ENCODE data around the gene LRTM2.
"Not testable (repeated sequence)": the region's sequence is repeated elsewhere in the genome, so short reads cannot be mapped to it uniquely, and the experiment has no call there.

Gene LRTM2

DNA sequence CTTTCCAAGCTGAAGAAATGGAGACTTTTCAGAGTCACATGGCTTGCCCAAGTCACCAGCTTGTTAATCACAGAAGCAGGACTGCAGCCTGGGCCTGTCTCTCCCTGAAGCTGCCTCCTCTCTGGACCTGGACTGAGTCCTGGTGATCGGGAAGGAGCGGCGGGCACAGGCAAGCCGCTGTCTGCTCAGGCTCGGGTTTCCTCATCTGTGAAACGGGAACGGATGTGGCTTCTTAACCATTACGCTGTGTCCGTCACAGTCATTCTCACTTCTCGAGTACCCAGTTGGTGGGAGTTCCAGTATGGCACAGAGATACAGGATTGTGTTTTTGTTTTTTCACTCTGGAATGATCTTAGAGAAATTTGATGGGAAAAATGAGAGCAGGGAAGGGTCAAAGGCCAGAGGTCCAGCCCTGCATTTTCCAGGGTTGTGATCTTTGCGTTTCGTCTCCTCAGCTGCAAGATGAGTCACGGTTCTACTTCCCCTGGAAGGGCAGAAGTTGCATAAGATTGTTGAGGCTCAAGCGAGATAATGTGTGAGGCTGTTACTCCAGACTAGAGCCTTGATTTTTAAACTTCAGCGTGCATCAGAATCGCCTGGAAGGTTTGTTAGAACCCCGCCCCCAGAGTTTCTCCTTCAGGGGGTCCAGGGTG, 7.6 kb upstream of the LRTM2 start:
- DNase-seq = no peak

DNA sequence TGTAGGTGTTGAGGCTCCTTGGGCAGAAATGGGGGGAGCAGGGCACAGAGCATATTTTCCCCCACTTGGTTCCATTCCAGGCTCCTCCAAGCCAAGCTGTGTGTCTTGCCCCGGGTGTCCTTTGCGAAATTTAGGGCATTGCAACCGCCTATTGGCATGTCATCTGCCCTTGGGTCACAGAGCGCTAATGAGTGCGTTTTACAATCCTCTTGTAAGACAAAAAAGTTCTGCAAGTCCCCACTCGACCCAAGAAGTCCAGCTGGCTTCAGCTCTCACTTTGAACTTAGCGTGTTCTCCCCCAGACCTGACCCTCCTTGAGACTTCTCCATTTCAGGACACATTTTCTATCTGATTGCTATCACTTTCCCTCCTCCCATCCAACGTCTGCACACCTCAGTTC, 6.1 kb upstream of the LRTM2 start:
- no peak for DNase-seq

DNA sequence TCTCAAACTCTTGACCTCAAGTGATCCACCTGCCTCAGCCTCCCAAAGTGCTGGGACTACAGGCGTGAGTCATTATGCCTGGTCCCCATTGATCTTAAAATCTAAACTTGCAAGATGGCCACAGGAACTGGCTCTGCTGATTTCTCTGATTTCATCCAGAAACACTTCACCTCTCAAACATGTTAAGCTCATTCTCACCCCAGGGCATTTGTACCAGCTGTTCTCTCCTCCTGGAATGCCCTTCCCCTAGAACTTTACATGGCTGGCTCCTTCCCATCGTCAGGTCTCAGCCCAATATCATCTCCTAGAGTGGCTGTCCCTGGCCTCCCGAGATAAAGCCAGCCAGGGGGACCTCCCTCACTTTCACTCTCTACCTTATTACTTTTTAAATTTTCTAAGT, 5.3 kb upstream of the LRTM2 start:
- DNase-seq = no peak

DNA sequence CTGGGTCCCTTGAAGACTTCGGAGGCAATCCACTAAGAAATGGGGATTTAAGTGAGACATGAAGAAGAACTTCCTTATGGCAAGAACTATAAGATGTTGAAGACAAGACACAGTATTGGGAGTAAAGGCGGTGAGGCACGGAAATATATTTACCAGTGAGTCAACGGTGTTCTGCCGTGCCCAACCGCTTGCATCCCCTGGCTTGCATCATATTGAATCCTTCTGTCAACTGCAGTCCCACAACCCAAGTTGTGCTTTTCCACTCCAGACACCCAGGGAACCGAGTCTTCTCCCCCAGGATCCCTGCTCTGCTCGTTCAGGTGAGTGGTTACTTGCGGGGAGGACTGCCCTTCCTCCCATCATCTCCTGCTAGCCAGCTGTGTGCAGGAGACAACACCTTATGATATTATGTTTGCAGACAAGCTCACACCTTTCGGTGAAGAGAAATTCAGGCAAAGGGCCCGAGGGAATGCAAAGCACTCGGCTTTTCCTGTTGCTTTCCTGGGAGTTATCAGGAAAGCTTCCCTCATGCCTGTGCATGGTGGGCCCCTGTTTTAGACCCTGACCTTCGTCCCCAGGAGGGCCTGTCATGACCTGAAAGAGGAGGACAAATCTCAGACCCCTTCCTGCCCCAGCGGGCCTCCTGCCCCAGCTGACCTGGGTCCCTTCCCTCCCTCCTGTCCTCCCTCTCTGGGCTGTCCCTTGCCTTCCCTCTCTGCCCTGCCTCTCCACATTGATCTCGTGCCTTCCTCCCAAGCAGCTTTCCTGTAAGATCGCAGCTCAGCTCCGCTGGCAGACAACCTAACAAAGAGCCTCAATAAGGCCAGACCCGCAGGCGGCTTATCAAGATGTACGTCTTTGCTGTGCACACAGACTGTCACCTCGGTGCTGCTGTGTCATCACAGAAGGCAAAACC, 4.3 kb upstream of the LRTM2 start:
- DNase-seq = no peak

DNA sequence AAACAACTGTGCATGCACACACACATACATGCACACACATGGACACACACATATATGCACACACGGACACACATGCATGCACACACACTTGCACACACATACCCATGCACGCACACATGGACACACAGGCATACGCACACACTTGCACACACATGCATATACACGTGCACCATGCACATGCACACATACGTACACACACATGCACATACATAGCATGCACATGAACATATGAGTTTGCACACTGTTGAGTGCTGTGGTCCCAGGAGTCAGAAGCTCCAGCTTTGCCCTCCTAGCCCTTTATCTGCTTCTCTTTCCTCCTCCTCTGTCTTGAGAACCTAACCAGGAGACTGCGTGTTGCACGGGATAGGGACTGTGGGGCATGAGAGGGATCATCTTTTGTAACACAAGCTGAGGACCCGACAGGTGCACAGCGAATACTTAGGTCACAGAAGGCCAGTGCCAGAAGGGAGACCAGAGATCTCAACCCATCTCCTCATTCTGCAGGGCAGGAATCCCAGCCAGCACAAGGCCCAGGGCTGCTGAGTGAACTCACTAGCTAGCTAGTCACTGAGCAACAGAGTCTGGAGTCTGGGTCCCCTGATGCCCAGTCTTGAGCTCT, 3.5 kb upstream of the LRTM2 start:
- DNase-seq = no peak

DNA sequence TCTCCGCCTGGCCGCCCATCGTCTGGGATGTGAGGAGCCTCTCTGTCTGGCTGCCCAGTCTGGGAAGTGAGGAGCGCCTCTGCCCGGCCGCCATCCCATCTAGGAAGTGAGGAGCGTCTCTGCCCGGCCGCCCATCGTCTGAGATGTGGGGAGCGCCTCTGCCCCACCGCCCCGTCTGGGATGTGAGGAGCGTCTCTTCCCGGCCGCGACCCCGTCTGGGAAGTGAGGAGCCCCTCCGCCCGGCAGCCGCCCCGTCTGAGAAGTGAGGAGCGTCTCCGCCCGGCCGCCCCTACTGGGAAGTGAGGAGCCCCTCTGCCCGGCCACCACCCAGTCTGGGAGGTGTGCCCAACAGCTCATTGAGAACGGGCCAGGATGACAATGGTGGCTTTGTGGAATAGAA, 2.4 kb upstream of the LRTM2 start:
- DNase-seq = not testable (repeated sequence)

DNA sequence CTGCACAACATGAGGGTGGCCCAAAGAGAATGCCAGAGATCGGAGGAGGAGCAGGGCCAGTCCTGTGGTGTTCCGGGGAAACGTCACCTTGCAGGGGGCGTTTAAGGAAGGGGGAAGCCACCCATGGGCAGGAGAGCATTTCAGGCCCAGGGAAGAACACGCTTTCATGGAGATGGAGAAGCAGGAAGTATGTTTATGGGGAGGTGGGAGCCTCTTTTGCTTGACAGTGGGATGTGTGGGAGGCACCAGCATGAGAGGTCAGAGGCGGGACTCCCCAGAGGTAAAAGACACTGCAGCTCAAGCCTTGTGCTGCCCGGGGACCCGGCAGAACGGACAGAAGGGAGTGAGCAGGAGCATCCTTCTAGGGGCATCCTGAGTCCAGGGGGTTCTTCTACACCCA, 1.3 kb upstream of the LRTM2 start:
- DNase-seq = no peak

DNA sequence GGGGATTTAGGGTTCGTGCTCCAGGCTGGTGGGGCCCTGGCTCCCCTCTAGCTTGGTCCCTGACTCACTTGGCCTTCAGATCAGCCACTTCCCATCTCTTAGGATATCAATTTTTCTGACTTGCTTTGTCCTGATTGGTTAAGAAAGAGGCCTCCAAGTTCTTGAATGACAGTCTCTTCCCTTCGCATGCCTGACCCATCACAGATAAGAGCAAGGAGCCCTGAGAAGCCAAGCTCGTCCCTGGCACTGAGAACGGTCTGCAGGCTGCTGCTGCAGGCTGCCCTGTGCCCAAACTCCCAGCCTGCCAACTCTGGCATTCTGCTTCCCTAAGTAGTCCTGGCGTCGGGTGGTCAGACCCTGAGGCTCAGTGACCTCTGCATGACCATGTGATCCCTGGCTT, 794 bp upstream of the LRTM2 start:
- DNase-seq = no peak

DNA sequence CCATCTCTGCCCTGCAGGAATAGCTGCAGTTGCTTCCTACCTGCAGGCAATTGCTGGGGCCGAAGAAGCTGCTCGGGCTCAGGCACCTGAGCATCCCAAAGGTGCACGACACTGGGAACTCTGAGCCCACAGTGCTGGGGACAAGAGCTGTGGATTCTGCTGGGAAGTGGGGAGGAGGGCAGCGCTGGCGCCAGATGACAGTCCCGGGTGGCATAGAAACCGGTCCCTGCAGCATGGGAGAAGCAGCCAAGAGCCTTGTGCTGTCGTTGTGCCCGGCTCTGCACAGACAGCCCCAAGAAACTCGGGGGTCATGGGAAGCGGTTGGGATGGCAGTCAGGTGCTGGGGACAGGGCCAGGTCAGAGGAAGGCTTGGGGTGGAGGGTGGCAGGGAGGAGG, 529 bp downstream of the LRTM2 start:
- no peak for DNase-seq

DNA sequence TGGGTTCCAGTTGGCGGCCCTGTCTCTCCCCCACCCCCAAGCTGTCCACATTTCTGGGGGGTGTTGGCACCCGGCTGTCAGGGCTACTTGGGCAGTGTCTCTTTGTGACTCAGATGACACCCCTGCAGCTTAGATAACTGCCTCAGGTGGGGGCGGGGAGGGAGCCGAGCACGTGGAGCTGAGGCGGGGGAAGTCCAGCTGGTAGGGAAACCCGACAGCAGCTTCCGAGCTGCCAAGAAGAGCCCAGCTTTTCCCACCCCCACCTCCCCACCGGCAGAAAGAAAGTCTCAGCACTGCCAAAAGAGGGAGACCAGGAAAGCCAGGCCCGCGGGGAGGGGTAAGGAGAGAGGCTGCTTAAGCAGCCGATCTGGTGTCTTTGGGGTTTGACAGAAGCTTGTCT, 1.4 kb downstream of the LRTM2 start:
- no peak for DNase-seq

DNA sequence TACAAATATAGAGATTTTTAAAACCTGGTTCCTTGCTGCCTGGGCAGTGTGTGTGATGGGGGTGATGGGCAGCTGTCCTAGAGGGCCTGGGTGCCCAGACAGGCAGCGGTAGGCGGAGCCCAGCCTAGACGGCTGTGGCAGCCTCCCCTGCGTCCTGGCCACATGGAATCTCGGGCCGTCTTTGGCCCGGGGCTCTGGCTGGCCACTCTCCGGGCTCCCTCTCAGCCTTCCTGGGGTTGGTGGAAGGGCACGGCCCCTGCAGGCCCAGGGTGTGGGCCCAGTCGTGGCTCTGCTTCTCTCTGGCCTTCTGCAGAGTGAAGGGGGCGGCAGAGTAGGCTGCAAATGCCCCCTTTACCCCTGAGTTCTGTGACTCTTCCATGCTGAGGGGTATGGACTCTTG, 2.3 kb downstream of the LRTM2 start:
- DNase-seq = no peak

DNA sequence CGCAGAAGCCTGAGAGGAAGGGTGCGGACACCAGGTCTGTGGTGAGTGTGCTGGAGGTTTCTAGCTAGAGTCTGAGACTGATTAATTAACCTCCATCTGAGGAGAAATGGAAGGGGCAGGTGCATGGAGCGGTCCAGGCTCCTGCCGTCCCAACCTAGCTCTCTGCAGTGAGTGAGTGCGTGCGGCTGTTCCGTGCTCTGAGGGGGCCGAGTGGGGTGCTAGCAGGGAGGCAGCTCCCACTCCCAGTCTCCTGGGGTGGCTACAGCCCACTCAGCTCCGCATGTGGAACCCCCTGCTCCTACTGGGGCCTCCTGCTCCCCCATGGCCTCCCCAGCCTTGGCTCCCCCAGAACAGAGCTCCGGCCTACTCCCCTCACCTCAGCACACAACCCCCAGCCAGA, 2.9 kb downstream of the LRTM2 start:
- DNase-seq = no peak

DNA sequence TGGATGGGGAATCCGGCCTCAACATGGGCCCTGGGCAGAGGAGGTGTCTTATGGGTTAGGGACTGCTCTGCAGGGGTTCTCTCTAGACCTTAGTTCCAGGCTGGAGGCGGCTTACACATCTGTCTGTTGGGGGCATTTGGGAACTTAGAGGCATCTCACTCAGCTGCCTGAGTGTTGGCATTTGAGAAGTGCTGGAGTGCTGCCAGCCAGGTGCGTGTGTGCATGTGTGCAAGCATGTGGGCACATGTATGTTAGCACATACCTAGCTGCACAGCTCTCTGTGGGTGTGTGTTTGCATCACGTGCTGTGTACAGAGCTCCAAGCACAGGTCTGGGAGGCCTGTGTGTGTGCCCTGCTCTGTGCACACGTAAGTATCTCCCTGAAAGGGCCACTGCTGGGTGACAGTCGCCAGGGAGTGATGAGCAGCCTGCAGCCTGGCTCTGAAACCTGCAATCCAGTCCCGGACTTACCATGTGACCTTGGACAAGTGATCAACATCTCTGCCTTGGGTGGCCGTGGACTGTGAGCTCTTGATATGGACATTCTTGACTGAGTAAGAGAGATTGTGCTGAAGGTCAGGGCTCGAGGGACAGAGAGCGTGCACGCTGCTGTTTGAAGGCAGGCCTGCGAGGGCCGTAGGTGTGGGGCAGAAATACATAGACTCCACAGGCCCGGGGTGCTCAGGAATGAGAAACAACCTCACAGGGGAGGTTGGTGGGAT, 5.2 kb downstream of the LRTM2 start:
- no peak for DNase-seq

DNA sequence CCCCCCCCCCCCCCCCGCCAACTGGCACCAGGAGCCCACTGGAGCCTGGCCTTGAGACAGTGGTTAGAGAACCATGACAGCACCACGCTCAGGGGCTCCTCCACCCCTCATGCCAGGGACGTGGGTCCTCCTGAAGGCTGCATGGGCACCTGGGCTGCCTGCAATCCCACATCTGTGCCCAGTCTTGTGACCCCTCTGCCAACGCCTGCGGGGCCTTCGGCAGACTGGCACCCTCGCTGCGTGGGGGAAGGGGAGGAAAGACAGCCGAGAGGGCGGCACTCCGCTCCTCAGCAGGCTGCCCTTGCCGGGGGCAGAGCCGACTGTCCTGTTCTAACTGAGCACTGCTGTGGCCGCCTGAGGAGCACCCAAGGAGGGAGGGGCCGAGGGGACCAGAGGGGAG, 6.0 kb downstream of the LRTM2 start:
- no peak for DNase-seq

DNA sequence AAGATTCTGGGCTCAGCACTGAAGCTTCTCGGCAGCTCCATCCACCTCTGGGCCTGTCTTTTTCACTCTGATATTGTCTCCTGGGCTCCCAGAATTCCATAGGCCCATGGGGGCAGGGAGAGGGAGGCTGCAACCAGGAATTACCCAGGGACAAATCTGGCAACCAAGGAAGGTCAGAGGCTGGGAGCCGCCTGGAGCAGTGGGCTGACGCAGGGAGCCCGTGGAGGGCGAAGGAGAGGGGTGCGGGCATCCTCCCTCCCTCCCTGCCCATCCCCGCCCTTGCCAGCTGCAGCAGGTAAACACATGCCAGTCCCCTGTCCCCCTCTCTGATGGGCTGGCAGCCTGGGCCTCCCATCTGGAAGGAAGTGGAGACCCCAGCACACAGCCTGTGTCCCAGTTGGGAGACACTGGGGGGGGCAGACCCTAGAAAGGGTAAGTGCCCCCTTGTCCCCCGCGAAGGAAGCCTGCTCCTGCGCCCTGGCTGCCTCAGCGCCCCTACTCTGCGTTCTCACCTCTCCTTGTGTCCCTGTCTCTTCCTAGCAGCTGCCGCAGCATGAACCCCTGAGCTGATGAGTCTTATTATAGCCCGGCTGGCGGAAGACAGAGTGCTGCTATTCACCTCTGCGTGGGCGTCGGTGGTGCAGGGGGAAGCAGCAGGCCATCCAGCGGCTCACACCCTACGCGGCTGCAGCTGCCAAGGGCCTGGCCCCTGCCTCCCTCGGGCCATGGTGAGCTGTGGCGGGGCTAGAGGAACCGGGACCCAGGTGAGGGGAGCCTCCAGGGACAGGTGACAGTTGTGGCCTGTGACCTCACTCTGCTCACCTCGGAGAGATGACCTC, 6.7 kb downstream of the LRTM2 start:
- DNase-seq = no peak

DNA sequence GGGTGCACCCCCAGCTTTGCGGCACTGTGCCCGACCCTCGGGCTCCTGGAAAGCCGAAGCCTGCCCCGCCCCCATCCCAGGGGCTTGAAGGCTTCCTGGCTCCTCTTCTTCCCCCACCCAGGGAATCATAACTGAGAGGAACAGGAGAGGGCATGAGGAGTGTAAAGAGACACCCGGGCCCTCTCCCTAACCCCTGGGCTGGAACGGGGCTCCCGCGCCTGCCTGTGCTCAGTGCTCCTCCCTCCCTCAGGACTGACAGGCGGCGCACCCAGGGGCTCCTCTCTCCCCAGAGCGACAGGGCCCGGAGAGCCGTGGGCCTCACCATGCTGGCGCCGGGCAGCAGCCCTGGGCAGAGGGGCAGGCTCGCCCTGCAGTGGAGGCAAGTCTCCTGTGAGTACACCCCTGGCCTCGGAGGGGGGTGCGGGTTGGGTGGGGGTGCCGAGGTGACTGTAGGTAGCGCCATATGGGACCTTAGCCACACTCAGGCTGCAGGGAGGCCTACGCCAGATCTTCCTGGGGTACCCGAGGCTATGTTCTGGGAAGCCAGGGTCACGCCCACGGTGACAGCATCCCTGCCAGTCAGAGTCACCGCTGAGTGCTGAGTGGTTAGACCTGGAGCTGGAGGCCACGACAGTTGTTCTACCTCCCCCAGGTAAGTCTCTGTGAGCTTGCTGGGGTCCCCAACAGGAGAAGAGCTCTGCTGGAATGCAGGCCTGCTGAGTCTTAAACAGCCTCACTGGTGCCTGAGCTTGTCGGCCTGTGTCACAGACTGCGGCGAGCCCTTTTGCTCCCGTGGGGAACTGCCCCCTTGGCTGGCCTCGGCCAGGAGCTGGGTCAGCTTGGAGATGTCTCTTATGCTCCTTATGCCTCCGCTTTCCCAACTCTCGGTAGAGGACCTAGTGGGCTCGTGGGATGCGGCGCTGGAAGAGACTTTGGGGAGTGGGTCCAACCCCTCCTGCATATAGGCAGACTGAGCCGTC, 7.8 kb downstream of the LRTM2 start:
- DNase-seq = no peak

DNA sequence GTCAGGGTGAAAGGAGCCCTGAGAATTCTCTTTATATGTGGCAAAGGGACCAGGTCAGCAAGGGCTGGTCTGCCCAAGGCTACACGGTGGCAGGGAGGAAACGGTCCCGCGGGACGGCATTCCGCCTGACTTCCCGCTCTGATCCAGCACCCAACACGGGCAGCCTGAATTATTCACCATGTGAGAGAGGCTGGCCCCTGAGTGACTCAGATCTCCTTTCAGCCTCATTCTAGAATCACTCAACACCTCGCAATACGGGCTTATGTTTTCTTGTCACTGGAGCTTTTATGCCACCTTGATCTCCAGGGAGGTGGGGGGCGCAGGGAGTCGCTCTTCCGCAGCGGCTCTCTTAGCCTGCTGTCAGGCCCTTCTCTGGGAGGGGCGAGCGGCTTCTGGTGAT, 8.5 kb downstream of the LRTM2 start:
- no peak for DNase-seq

DNA sequence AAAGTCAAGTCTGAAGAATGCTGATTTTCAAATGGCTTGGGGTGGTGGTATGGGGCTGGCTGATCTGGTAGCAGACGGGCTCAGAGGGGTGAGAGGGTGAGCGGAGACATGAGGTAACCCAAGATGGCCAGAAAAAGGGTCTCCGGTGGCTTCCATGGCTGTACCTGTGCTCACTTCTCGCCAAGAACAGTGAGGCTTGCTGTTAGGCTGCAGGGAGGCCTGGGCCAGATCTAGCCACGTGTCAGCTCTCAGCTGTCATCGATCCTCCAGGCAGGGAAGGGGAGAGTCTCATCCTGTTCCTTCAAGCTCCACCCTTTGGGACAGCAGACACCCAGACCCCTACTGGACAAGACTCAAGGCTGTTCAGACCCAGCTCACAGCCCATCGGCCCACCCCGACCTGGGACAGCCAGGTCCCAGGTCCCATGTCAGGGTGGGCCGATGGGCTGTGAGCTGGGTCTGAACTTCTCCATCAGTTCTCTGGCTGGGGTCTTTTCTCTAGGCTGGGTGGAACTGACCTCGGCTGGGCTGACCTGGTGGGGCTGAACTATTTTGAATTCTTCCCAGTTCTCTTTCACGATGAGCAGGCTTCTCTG, 9.0 kb downstream of the LRTM2 start:
- no peak for DNase-seq

DNA sequence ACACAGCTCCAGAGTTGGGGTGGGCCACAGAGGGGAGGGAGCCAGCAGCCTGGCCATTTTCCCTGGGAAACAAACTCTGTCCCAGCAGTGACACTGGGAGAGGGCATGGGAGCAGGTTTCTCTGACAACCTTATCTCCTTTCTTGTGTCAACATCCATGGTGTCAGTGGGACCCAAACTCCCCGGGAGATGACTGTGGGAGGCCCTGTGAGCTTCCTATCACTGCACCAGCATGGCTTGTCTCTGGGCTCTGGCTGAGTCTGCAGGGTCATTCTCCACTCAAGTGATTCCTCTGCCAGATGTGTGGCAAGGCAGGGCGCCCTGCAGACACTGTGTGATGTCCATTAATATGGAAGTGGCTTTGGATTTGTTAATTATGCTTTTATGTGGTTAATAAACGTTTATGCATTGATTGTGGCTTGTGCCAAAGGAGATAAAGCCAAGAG, 10.1 kb downstream of the LRTM2 start:
- no peak for DNase-seq

Data from stimulated activated CD4-positive, alpha-beta T cell treated with anti-CD3 and anti-CD28 coated beads, Interleukin-2, amount 100 ng/mL, for 24 hours (primary cell).